ENCODE data around the gene NOTCH1. TPM values are rescaled to one million over a fixed set of nuclear protein-coding genes. Genes with fewer than 3 reads are reported as not detected.

Gene NOTCH1
- total RNA-seq, 1 donor from 2014 or later: 34.1 TPM

- TF ChIP-seq EZH2 (IDR thresholded peaks at IDR 0.05; ENCODE audit: insufficient read depth, low read length): no peak
- Histone ChIP-seq H3K27ac (ENCODE audit: low read depth, low read length) (no peak overlapping the region), H3K4me3 (ENCODE audit: insufficient read depth, low read depth, low read length) (no peak overlapping the region), H3K4me1 (ENCODE audit: insufficient read depth, low read length) (no peaks in the 10 kb centered on the region), H2AFZ (ENCODE audit: low read depth, low read length) (no peak overlapping the region), H3K79me2 (ENCODE audit: insufficient read depth, low read length) (peaks cover 17% of the 10 kb centered on the region), H3K9ac (ENCODE audit: low read length) (no peak overlapping the region), H3K36me3 (ENCODE audit: insufficient read depth, low read length) (peaks cover 31% of the 10 kb centered on the region), H3K27me3 (ENCODE audit: insufficient read depth, low read length) (no peaks in the 10 kb centered on the region), H4K20me1 (ENCODE audit: insufficient read depth, low read length) (peaks cover 66% of the 10 kb centered on the region), H3K4me2 (ENCODE audit: low read length) (no peak overlapping the region), H3K9me3 (ENCODE audit: insufficient read depth, low read depth, low read length) (no peaks in the 10 kb centered on the region)
- FAIRE-seq: no peak
- H3K36me3 Mint-ChIP-seq (ENCODE audit: low read depth, unreplicated experiment): peaks cover 30% of the 10 kb centered on the region
- H3K4me1 Mint-ChIP-seq (ENCODE audit: low read depth, unreplicated experiment): no peaks in the 10 kb centered on the region
- H3K27ac Mint-ChIP-seq (ENCODE audit: unreplicated experiment): no peak overlapping the region
- H3K4me3 Mint-ChIP-seq (ENCODE audit: unreplicated experiment): no peak overlapping the region
- no peak for DNase-seq (ENCODE audit: low read depth)
- H3K27me3 Mint-ChIP-seq (ENCODE audit: low read depth, unreplicated experiment): no peaks in the 10 kb centered on the region
- H3K9me3 Mint-ChIP-seq (ENCODE audit: unreplicated experiment): no peaks in the 10 kb centered on the region
Measured at GRCh38 chr9:136454026-136454796, 91.6 kb downstream of the NOTCH1 start.

- H3K27ac Mint-ChIP-seq (ENCODE audit: unreplicated experiment): no peak overlapping the region
- H3K36me3 ChIP-seq (ENCODE audit: insufficient read depth, low read length): peaks cover 28% of the 10 kb centered on the region
Measured at GRCh38 chr9:136453326-136453725, 92.5 kb downstream of the NOTCH1 start.

GRCh38 chr9:136451221-136451877 is 94.5 kb downstream of the NOTCH1 start:
- no peak for FAIRE-seq
- H3K4me1 ChIP-seq (ENCODE audit: insufficient read depth, low read length): no peaks in the 10 kb centered on the region

More at GRCh38 chr9:136453326-136453725, 92.5 kb downstream of the NOTCH1 start:
- no peak overlapping the region for H3K9ac ChIP-seq (ENCODE audit: low read length)
- no peak overlapping the region for H3K27ac ChIP-seq (ENCODE audit: low read depth, low read length)
- no peak for TF ChIP-seq CTCF (IDR thresholded peaks at IDR 0.05; ENCODE audit: insufficient read depth, low read depth, low read length)
- TF ChIP-seq EZH2 (IDR thresholded peaks at IDR 0.05; ENCODE audit: insufficient read depth, low read length): no peak
- H3K27me3 ChIP-seq (ENCODE audit: insufficient read depth, low read length): no peaks in the 10 kb centered on the region
- H2AFZ ChIP-seq (ENCODE audit: low read depth, low read length): no peak overlapping the region
- Mint-ChIP-seq H3K4me1 (ENCODE audit: low read depth, unreplicated experiment) (no peaks in the 10 kb centered on the region), H3K9me3 (ENCODE audit: unreplicated experiment) (no peaks in the 10 kb centered on the region), H3K27me3 (ENCODE audit: low read depth, unreplicated experiment) (no peaks in the 10 kb centered on the region), H3K4me3 (ENCODE audit: unreplicated experiment) (no peak overlapping the region), H3K36me3 (ENCODE audit: low read depth, unreplicated experiment) (peaks cover 24% of the 10 kb centered on the region)
- H3K4me3 ChIP-seq (ENCODE audit: insufficient read depth, low read depth, low read length): no peak overlapping the region
- H3K4me2 ChIP-seq (ENCODE audit: low read length): no peak overlapping the region
- peaks cover 17% of the 10 kb centered on the region for H3K79me2 ChIP-seq (ENCODE audit: insufficient read depth, low read length)
- no peaks in the 10 kb centered on the region for H3K9me3 ChIP-seq (ENCODE audit: insufficient read depth, low read depth, low read length)
- FAIRE-seq (no peak), DNase-seq (ENCODE audit: low read depth) (no peak)
- H4K20me1 ChIP-seq (ENCODE audit: insufficient read depth, low read length): peaks cover 69% of the 10 kb centered on the region
- no peaks in the 10 kb centered on the region for H3K4me1 ChIP-seq (ENCODE audit: insufficient read depth, low read length)

More at GRCh38 chr9:136451221-136451877, 94.5 kb downstream of the NOTCH1 start:
- H3K4me1 Mint-ChIP-seq (ENCODE audit: low read depth, unreplicated experiment): no peaks in the 10 kb centered on the region
- Histone ChIP-seq H3K36me3 (ENCODE audit: insufficient read depth, low read length) (peaks cover 33% of the 10 kb centered on the region), H3K4me2 (ENCODE audit: low read length) (no peak overlapping the region), H4K20me1 (ENCODE audit: insufficient read depth, low read length) (peaks cover 71% of the 10 kb centered on the region), H3K79me2 (ENCODE audit: insufficient read depth, low read length) (peaks cover 17% of the 10 kb centered on the region), H3K27me3 (ENCODE audit: insufficient read depth, low read length) (no peaks in the 10 kb centered on the region), H2AFZ (ENCODE audit: low read depth, low read length) (no peak overlapping the region), H3K4me3 (ENCODE audit: insufficient read depth, low read depth, low read length) (no peak overlapping the region), H3K27ac (ENCODE audit: low read depth, low read length) (no peak overlapping the region), H3K9me3 (ENCODE audit: insufficient read depth, low read depth, low read length) (no peaks in the 10 kb centered on the region), H3K9ac (ENCODE audit: low read length) (no peak overlapping the region)
- peaks cover 31% of the 10 kb centered on the region for H3K36me3 Mint-ChIP-seq (ENCODE audit: low read depth, unreplicated experiment)
- TF ChIP-seq EZH2 (IDR thresholded peaks at IDR 0.05; ENCODE audit: insufficient read depth, low read length): no peak
- TF ChIP-seq CTCF (IDR thresholded peaks at IDR 0.05; ENCODE audit: insufficient read depth, low read depth, low read length): no peak
- H3K27ac Mint-ChIP-seq (ENCODE audit: unreplicated experiment): no peak overlapping the region
- no peak overlapping the region for H3K4me3 Mint-ChIP-seq (ENCODE audit: unreplicated experiment)
- no peaks in the 10 kb centered on the region for H3K27me3 Mint-ChIP-seq (ENCODE audit: low read depth, unreplicated experiment)
- H3K9me3 Mint-ChIP-seq (ENCODE audit: unreplicated experiment): no peaks in the 10 kb centered on the region
- no peak for DNase-seq (ENCODE audit: low read depth)
